SK-N-SH treated with all-trans-retinoic acid at 6 μM for 48 hours (cell line): ENCODE results near the gene FASN.

Experiments
- ATAC-seq: fragments of 200-7000 bp; cut with Tn5 transposase; 3 replicates; pipeline ENCODE4 v1.9.1; 2020; ENCODE audit warnings: mild to moderate bottlenecking, moderate library complexity
- ARNTL ChIP-seq: fragments of 450-650 bp; formaldehyde crosslinking; IDR thresholded peaks from 2 replicates; pipeline ENCODE4 v1.5.0; 2020; ENCODE audit warnings: low read depth, mild to moderate bottlenecking, moderate library complexity, borderline replicate concordance
- BACH2 ChIP-seq: fragments of 250-450 bp; sonication (Bioruptor Pico); IDR thresholded peaks from 2 replicates; pipeline ENCODE4 v1.9.0; 2021; ENCODE audit warnings: mild to moderate bottlenecking, borderline replicate concordance
- CSDC2 ChIP-seq: fragments of 250-450 bp; sonication (Bioruptor Pico); IDR thresholded peaks from 2 replicates; pipeline ENCODE4 v1.5.0; 2020; ENCODE audit warnings: mild to moderate bottlenecking, moderate library complexity
- ESRRG ChIP-seq: fragments of 250-450 bp; sonication (Bioruptor Pico); IDR thresholded peaks from 2 replicates; pipeline ENCODE4 v1.6.1; 2021; ENCODE audit warnings: mild to moderate bottlenecking
- GLIS3 ChIP-seq: fragments of 250-450 bp; sonication (Bioruptor Pico); IDR thresholded peaks from 2 replicates; pipeline ENCODE4 v1.5.0; 2020; ENCODE audit warnings: mild to moderate bottlenecking, moderate library complexity
- ISL1 ChIP-seq: fragments of 250-450 bp; sonication (Bioruptor Pico); IDR thresholded peaks from 2 replicates; pipeline ENCODE4 v2.1.2; 2022; ENCODE audit warnings: mild to moderate bottlenecking, moderate library complexity
- OSR1 ChIP-seq: fragments of 250-450 bp; sonication (Bioruptor Pico); IDR thresholded peaks from 2 replicates; pipeline ENCODE4 v1.8.0; 2022; ENCODE audit warnings: moderate library complexity, mild to moderate bottlenecking, inconsistent platforms
- PPARA ChIP-seq: fragments of 250-450 bp; sonication (Bioruptor Pico); IDR thresholded peaks from 2 replicates; pipeline ENCODE4 v1.5.0; 2020; ENCODE audit warnings: mild to moderate bottlenecking, borderline replicate concordance
- RARB ChIP-seq: fragments of 250-450 bp; sonication (Bioruptor Pico); IDR thresholded peaks from 2 replicates; pipeline ENCODE4 v1.8.0; 2021; ENCODE audit warnings: mild to moderate bottlenecking, moderate library complexity
- SNAI2 ChIP-seq: fragments of 250-450 bp; sonication (Bioruptor Pico); IDR thresholded peaks from 2 replicates; pipeline ENCODE4 v1.5.0; 2020; ENCODE audit warnings: mild to moderate bottlenecking, moderate library complexity
- TCF4 ChIP-seq: fragments of 250-450 bp; sonication (Bioruptor Pico); IDR thresholded peaks from 2 replicates; pipeline ENCODE4 v1.8.0; 2021; ENCODE audit warnings: mild to moderate bottlenecking, moderate library complexity, borderline replicate concordance
- TOX ChIP-seq: fragments of 250-450 bp; sonication (Bioruptor Pico); IDR thresholded peaks from 2 replicates; pipeline ENCODE4 v1.8.0; 2021; ENCODE audit warnings: mild to moderate bottlenecking, moderate library complexity, borderline replicate concordance
- ZC3H10 ChIP-seq: fragments of 250-450 bp; sonication (Bioruptor Pico); IDR thresholded peaks from 2 replicates; pipeline ENCODE4 v1.5.1; 2021; ENCODE audit warnings: mild to moderate bottlenecking, moderate library complexity
- ZFP3 ChIP-seq: fragments of 250-450 bp; sonication (Bioruptor Pico); IDR thresholded peaks from 2 replicates; pipeline ENCODE4 v1.5.0; 2020; ENCODE audit warnings: mild to moderate bottlenecking, moderate library complexity
- ZFP30 ChIP-seq: fragments of 450-650 bp; formaldehyde crosslinking; IDR thresholded peaks from 2 replicates; pipeline ENCODE4 v1.5.0; 2022; ENCODE audit warnings: mild to moderate bottlenecking, moderate library complexity
- ZNF565 ChIP-seq: fragments of 450-650 bp; formaldehyde crosslinking; conservative IDR thresholded peaks from 2 replicates; pipeline ENCODE4 v1.5.0; 2020; ENCODE audit warnings: low read depth, mild to moderate bottlenecking, moderate library complexity
- ZNF70 ChIP-seq: fragments of 450-650 bp; formaldehyde crosslinking; IDR thresholded peaks from 2 replicates; pipeline ENCODE4 v1.5.0; 2020; ENCODE audit warnings: mild to moderate bottlenecking, moderate library complexity
- ZNF8 ChIP-seq: fragments of 450-650 bp; formaldehyde crosslinking; IDR thresholded peaks from 2 replicates; pipeline ENCODE4 v1.5.0; 2020; ENCODE audit warnings: mild to moderate bottlenecking, moderate library complexity
- TF ChIP-seq, protein P1 (sequence below): fragments of 250-450 bp; sonication (Bioruptor Pico); IDR thresholded peaks from 2 replicates; pipeline ENCODE4 v1.8.0; 2020; ENCODE audit warnings: mild to moderate bottlenecking, moderate library complexity, borderline replicate concordance
- TF ChIP-seq, protein P2 (sequence below): fragments of 250-450 bp; sonication (Bioruptor Pico); IDR thresholded peaks from 2 replicates; pipeline ENCODE4 v1.8.0; 2021; ENCODE audit warnings: low read depth, mild to moderate bottlenecking, moderate library complexity, borderline replicate concordance
- TF ChIP-seq, protein P3 (sequence below): fragments of 250-450 bp; sonication (Bioruptor Pico); IDR thresholded peaks from 2 replicates; pipeline ENCODE4 v1.5.1; 2021; ENCODE audit warnings: mild to moderate bottlenecking, moderate library complexity
- TF ChIP-seq, protein P4 (sequence below): fragments of 250-450 bp; sonication (Bioruptor Pico); IDR thresholded peaks from 2 replicates; pipeline ENCODE4 v1.5.1; 2020; ENCODE audit warnings: low read depth, mild to moderate bottlenecking, moderate library complexity

The FASN gene

DNA sequence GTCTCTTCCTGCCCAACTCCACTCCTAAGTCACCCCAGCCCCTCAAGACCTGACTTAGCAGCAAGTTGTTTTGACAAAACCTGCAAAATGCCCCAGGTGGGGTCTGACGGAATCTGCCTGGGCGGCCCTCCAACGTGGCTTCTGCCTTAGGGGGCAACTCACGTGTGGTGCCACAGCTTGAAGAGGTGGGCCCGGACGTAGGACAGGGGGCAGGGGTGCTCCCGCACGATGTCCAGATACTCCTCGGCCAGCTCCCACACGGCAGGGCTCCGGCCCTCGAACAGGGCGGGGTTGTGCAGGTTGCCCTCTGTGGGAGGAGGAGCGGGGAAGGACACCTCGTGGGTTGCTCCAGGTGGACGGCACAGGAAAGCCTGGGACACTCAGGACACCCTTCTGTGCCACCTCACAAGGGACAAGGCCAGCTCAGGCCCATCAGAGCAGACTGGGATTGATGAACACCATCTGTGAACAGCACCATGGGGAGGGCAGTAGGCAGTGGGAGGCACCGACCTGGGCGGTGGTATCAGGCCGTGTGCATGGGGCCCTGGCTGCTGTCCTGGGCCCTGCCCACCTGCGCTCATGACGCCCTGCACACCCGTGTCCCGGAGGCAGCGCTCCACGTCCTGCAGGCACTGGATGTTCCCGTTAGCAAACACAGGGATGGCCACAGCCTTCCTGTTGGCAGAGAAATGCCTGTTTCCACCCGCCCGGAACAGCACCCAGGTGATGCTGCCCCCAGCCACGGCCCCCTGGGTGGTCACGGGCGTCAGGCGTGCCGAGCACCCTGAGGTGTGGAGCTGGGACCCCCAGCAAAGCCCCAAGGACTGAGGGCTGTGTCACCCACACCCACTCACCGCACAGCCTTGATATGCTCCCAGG lies 36.8 kb downstream of the FASN start:
- TF ChIP-seq PPARA = no peak
- TF ChIP-seq, protein P1, sequence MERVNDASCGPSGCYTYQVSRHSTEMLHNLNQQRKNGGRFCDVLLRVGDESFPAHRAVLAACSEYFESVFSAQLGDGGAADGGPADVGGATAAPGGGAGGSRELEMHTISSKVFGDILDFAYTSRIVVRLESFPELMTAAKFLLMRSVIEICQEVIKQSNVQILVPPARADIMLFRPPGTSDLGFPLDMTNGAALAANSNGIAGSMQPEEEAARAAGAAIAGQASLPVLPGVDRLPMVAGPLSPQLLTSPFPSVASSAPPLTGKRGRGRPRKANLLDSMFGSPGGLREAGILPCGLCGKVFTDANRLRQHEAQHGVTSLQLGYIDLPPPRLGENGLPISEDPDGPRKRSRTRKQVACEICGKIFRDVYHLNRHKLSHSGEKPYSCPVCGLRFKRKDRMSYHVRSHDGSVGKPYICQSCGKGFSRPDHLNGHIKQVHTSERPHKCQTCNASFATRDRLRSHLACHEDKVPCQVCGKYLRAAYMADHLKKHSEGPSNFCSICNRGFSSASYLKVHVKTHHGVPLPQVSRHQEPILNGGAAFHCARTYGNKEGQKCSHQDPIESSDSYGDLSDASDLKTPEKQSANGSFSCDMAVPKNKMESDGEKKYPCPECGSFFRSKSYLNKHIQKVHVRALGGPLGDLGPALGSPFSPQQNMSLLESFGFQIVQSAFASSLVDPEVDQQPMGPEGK = no peak
- no peak for TF ChIP-seq ZNF70 (CRISPR knock-in tag)
- TF ChIP-seq ESRRG (CRISPR knock-in tag) = no peak
- no peak for TF ChIP-seq ZFP3 (CRISPR knock-in tag)
- TF ChIP-seq, protein P2, sequence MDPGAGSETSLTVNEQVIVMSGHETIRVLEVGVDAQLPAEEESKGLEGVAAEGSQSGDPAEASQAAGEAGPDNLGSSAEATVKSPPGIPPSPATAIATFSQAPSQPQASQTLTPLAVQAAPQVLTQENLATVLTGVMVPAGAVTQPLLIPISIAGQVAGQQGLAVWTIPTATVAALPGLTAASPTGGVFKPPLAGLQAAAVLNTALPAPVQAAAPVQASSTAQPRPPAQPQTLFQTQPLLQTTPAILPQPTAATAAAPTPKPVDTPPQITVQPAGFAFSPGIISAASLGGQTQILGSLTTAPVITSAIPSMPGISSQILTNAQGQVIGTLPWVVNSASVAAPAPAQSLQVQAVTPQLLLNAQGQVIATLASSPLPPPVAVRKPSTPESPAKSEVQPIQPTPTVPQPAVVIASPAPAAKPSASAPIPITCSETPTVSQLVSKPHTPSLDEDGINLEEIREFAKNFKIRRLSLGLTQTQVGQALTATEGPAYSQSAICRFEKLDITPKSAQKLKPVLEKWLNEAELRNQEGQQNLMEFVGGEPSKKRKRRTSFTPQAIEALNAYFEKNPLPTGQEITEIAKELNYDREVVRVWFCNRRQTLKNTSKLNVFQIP (CRISPR knock-in tag) = no peak
- TF ChIP-seq RARB (CRISPR knock-in tag) = no peak
- TF ChIP-seq ISL1 (CRISPR knock-in tag) = no peak
- TF ChIP-seq, protein P3, sequence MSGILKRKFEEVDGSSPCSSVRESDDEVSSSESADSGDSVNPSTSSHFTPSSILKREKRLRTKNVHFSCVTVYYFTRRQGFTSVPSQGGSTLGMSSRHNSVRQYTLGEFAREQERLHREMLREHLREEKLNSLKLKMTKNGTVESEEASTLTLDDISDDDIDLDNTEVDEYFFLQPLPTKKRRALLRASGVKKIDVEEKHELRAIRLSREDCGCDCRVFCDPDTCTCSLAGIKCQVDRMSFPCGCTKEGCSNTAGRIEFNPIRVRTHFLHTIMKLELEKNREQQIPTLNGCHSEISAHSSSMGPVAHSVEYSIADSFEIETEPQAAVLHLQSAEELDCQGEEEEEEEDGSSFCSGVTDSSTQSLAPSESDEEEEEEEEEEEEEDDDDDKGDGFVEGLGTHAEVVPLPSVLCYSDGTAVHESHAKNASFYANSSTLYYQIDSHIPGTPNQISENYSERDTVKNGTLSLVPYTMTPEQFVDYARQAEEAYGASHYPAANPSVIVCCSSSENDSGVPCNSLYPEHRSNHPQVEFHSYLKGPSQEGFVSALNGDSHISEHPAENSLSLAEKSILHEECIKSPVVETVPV (CRISPR knock-in tag) = no peak
- TF ChIP-seq ARNTL (CRISPR knock-in tag) = no peak
- no peak for TF ChIP-seq TCF4
- no peak for TF ChIP-seq OSR1
- no peak for TF ChIP-seq ZNF565 (CRISPR knock-in tag)
- no peak for TF ChIP-seq ZNF8
- TF ChIP-seq ZC3H10 (CRISPR knock-in tag) = no peak
- ATAC-seq = no peak

DNA sequence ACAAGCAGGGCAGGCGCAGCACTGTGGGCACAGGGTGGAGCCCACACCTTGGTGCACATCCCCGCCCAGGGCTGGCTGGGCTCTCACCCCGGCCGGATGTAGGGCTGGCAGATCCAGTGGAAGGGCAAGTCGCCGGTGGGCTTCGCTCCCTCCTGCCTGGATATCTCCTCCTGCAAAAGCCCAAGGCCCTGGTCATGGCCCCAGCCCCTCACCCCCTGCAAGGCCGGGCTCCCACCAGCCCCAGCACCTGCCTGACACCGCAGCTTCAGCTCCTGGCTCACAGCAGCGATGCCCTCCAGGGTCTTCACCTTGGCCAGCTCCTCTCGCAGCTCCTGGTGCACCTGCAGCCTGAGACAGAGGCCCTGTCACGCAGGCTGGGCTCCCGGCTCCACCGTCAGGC lies 37.4 kb downstream of the FASN start:
- peak; percentile 1; the same call in 1 of the 3 replicates for ATAC-seq

DNA sequence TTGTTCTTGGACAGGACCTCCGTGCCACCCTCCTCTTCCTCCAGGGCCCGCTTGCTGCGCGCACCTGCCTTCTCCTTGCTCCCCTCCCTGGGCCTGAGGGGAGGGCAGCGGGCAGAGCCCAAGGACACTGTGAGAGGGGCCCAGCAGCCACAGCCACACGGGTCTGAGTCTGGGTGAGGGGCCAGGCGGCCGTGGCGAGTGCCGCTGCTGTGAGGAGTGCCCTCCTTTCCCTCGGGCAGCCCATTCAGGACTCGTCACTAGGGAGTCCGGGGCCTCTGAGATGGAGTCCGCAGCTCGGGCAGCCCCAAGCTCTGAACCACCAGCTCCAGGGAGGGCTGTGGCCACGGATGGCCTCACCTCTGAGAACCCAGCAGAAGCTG lies 38.0 kb downstream of the FASN start:
- TF ChIP-seq, protein P3 (CRISPR knock-in tag) = no peak
- TF ChIP-seq ZFP30 = no peak
- TF ChIP-seq TOX (CRISPR knock-in tag) = no peak
- TF ChIP-seq RARB (CRISPR knock-in tag) = no peak
- TF ChIP-seq ESRRG (CRISPR knock-in tag) = no peak
- TF ChIP-seq GLIS3 (CRISPR knock-in tag) = no peak
- TF ChIP-seq ARNTL (CRISPR knock-in tag) = no peak
- no peak for TF ChIP-seq ZFP3 (CRISPR knock-in tag)
- no peak for TF ChIP-seq CSDC2 (CRISPR knock-in tag)
- no peak for TF ChIP-seq TCF4
- TF ChIP-seq BACH2 (CRISPR knock-in tag) = no peak
- TF ChIP-seq ZNF70 (CRISPR knock-in tag) = no peak
- TF ChIP-seq ZC3H10 (CRISPR knock-in tag) = no peak
- no peak for TF ChIP-seq OSR1
- peak; percentile 1; the same call in 2 of the 3 replicates for ATAC-seq

More for the DNA sequence above, 37.4 kb downstream of the FASN start:
- TF ChIP-seq, protein P1 = no peak
- TF ChIP-seq ZFP3 (CRISPR knock-in tag) (no peak), OSR1 (no peak), CSDC2 (CRISPR knock-in tag) (no peak), GLIS3 (CRISPR knock-in tag) (no peak), ZNF565 (CRISPR knock-in tag) (no peak), SNAI2 (no peak)
- TF ChIP-seq, protein P4, sequence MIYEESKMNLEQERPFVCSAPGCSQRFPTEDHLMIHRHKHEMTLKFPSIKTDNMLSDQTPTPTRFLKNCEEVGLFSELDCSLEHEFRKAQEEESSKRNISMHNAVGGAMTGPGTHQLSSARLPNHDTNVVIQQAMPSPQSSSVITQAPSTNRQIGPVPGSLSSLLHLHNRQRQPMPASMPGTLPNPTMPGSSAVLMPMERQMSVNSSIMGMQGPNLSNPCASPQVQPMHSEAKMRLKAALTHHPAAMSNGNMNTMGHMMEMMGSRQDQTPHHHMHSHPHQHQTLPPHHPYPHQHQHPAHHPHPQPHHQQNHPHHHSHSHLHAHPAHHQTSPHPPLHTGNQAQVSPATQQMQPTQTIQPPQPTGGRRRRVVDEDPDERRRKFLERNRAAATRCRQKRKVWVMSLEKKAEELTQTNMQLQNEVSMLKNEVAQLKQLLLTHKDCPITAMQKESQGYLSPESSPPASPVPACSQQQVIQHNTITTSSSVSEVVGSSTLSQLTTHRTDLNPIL = no peak
